BJ (cell line): ENCODE results near the gene EIF3C. TPM values are rescaled to one million over a fixed set of nuclear protein-coding genes. Genes with fewer than 3 reads are reported as not detected.
"Not testable (repeated sequence)": the region's sequence is repeated elsewhere in the genome, so short reads cannot be mapped to it uniquely, and the experiment has no call there.

Source experiments
- CTCF ChIA-PET: fragments of 350-600 bp; formaldehyde crosslinking; extraction: SDS; loops from one replicate; lab custom pipeline; 2021; ENCODE audit warnings: antibody characterized with exemption, inconsistent platforms; lab: Yijun Ruan, JAX
- POLR2A ChIA-PET: fragments of 300-600 bp; sonication (Branson Sonifier 250); formaldehyde crosslinking; extraction: SDS; loops from one replicate; lab custom pipeline; 2021; ENCODE audit warnings: antibody characterized with exemption; lab: Charles Lee
- DNase-seq: peaks from one replicate; pipeline ENCODE4 v3.0.0-alpha.2; 2011; ENCODE audit warnings: low read depth
- H3K27me3 ChIP-seq: 2 replicates; pipeline ENCODE4 v1.6.0; 2011; ENCODE audit warnings: low read length; ENCODE audit not compliant: control insufficient read depth, insufficient read depth
- H3K36me3 ChIP-seq: 2 replicates; pipeline ENCODE4 v1.5.1; 2011; ENCODE audit warnings: low read length; ENCODE audit not compliant: control insufficient read depth, insufficient read depth
- H3K4me3 ChIP-seq: 2 replicates; pipeline ENCODE4 v1.5.1; 2011; ENCODE audit warnings: low read depth, mild to moderate bottlenecking, control low read depth, low read length
- polyA plus RNA-seq: library from polyadenylated mRNA; depleted of rRNA; stranded (reverse); fragments of >200 nt; gene quantifications from 2 replicates; pipeline ENCODE4 v1.2.3, GENCODE V29; 2011

Gene EIF3C
- polyA plus RNA-seq, 1 experiment, result 349 TPM

GRCh38 chr16:28722852-28723650 lies 11.8 kb downstream of the EIF3C start:
- H3K4me3 ChIP-seq, H3K27me3 ChIP-seq, CTCF ChIA-PET, DNase-seq, POLR2A ChIA-PET, H3K36me3 ChIP-seq: not testable (repeated sequence)

GRCh38 chr16:28731253-28731652 lies 20.0 kb downstream of the EIF3C start:
- CTCF ChIA-PET, DNase-seq, H3K36me3 ChIP-seq, H3K27me3 ChIP-seq, POLR2A ChIA-PET, H3K4me3 ChIP-seq: not testable (repeated sequence)

- H3K36me3 ChIP-seq, DNase-seq, POLR2A ChIA-PET, H3K27me3 ChIP-seq, CTCF ChIA-PET, H3K4me3 ChIP-seq: not testable (repeated sequence)
These were observed 21.3 kb downstream of the EIF3C start for GRCh38 chr16:28732455-28733124.

GRCh38 chr16:28739787-28740186 lies 28.5 kb downstream of the EIF3C start:
- POLR2A ChIA-PET, DNase-seq, H3K36me3 ChIP-seq, H3K27me3 ChIP-seq, CTCF ChIA-PET, H3K4me3 ChIP-seq: not testable (repeated sequence)

GRCh38 chr16:28740631-28741030 lies 29.4 kb downstream of the EIF3C start:
- POLR2A ChIA-PET, H3K36me3 ChIP-seq, H3K27me3 ChIP-seq, CTCF ChIA-PET, DNase-seq, H3K4me3 ChIP-seq: not testable (repeated sequence)

- POLR2A ChIA-PET, DNase-seq, H3K27me3 ChIP-seq, H3K36me3 ChIP-seq, H3K4me3 ChIP-seq, CTCF ChIA-PET: not testable (repeated sequence)
These were observed 30.0 kb downstream of the EIF3C start for GRCh38 chr16:28741295-28741694.

- DNase-seq, POLR2A ChIA-PET, CTCF ChIA-PET, H3K27me3 ChIP-seq, H3K4me3 ChIP-seq, H3K36me3 ChIP-seq: not testable (repeated sequence)
These were observed 35.5 kb downstream of the EIF3C start for GRCh38 chr16:28746618-28747350.

GRCh38 chr16:28749997-28750465 lies 38.8 kb downstream of the EIF3C start:
- CTCF ChIA-PET, H3K36me3 ChIP-seq, DNase-seq, H3K27me3 ChIP-seq, POLR2A ChIA-PET: not testable (repeated sequence)
- 0 out of 2 replicates have a peak overlapping the region, but pooled peaks have one; percentile 1 for H3K4me3 ChIP-seq

GRCh38 chr16:28750469-28751067 lies 39.3 kb downstream of the EIF3C start:
- CTCF ChIA-PET, H3K27me3 ChIP-seq, H3K36me3 ChIP-seq, POLR2A ChIA-PET, H3K4me3 ChIP-seq, DNase-seq: not testable (repeated sequence)

- CTCF ChIA-PET, H3K36me3 ChIP-seq, POLR2A ChIA-PET: not testable (repeated sequence)
These were observed 40.2 kb downstream of the EIF3C start, which contains the start of gene NPIPB9 for GRCh38 chr16:28751487-28751886. NPIPB9 (plus strand) TSS chr16:28751787.

GRCh38 chr16:28781697-28782096 lies 70.4 kb downstream of the EIF3C start:
- POLR2A ChIA-PET, H3K4me3 ChIP-seq, H3K36me3 ChIP-seq, CTCF ChIA-PET, DNase-seq, H3K27me3 ChIP-seq: not testable (repeated sequence)

More at GRCh38 chr16:28751487-28751886, 40.2 kb downstream of the EIF3C start, which contains the start of gene NPIPB9:
- H3K27me3 ChIP-seq, DNase-seq, H3K4me3 ChIP-seq: not testable (repeated sequence)

GRCh38 chr16:28782357-28782756 lies 71.1 kb downstream of the EIF3C start:
- H3K27me3 ChIP-seq, CTCF ChIA-PET, H3K4me3 ChIP-seq, POLR2A ChIA-PET, H3K36me3 ChIP-seq, DNase-seq: not testable (repeated sequence)
